GM12873 (cell line): Measurements from ENCODE around the gene SPRING1.

Experiments
- TF ChIP-seq, protein P1 (sequence below): IDR thresholded peaks from 2 replicates; pipeline ENCODE4 v1.5.1; 2012; ENCODE audit warnings: low read depth, mild to moderate bottlenecking, moderate library complexity, low read length, control low read depth; ENCODE audit not compliant: insufficient read depth; ENCODE audit errors: missing control alignments

SPRING1 gene

DNA sequence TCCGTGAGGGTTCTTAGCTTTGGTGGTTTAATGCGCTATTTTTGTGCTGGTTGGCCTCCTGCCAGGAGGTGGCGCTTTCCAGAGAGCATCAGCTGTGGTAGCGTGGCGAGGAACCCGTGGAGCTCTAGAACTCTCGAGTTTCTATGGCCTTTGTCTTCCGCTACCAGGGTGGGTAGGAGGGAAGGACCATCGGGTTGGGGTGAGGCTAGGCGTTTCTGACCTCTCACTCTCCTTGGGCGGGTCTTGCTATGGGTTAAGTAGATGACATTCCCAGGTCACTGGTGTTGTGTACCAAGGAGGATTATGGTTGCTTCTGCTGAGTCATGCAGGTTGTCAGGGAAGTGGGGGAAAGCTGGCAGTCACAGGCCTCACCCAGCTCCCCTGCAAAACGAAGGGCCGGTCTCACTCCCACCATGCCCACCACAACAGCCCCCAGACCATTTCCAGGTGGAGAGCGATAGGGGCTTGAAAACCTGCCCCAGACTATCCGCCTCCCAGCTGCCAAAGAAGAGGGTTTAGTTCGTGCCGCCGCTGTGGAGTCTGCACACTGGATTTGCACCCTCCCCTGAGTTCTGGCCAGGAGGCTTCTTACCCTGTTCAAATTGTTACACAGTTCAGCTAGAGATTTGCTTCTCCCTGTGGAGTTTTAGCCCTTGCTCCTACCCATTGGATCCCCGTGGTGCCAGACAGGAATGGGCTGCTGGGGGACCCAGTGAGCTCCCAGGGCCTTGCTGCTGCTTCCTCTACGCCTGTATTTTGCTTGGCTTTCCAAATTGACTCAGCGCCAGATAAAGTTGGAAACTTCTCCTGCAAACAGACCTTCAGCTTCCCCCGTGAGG, 22.1 kb upstream of the SPRING1 start:
- TF ChIP-seq, protein P1, sequence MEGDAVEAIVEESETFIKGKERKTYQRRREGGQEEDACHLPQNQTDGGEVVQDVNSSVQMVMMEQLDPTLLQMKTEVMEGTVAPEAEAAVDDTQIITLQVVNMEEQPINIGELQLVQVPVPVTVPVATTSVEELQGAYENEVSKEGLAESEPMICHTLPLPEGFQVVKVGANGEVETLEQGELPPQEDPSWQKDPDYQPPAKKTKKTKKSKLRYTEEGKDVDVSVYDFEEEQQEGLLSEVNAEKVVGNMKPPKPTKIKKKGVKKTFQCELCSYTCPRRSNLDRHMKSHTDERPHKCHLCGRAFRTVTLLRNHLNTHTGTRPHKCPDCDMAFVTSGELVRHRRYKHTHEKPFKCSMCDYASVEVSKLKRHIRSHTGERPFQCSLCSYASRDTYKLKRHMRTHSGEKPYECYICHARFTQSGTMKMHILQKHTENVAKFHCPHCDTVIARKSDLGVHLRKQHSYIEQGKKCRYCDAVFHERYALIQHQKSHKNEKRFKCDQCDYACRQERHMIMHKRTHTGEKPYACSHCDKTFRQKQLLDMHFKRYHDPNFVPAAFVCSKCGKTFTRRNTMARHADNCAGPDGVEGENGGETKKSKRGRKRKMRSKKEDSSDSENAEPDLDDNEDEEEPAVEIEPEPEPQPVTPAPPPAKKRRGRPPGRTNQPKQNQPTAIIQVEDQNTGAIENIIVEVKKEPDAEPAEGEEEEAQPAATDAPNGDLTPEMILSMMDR = no peak

DNA sequence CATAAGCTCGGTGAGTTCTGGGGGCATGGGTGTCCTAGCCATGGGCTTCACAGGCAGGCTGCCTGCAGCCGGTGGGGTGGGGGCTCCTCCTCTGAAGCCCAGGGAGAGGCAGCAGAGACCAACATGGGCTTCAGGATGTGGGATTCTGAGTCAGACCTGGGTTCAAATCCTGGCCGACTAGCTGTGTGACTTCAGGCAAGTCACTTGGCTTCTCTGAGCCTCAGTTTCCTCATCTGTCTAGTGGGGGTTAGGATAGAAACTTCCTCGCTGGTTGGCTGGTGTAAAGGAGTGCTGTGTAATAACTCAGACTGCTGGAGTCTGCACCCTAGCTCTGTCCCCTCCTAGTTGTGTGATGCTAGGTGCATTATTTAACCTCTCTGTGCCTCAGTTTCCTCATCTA, 12.4 kb upstream of the SPRING1 start:
- TF ChIP-seq, protein P1 = no peak

DNA sequence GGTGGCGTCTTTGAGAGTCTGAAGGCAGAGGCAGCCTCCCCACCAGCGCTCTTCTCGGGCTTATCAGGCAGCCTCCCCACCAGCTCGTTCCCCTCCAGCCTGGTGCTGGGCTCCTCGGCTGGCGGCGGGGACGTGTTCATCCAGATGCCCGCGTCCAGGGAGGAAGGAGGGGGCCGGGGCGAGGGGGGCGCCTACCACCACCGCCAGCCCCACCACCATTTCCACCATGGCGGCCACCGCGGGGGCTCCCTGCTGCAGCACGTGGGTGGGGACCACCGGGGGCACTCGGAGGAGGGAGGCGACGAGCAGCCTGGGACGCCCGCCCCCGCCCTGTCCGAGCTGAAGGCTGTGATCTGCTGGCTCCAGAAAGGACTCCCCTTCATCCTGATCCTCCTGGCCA, 12.0 kb upstream of the SPRING1 start:
- TF ChIP-seq, protein P1 = no peak

DNA sequence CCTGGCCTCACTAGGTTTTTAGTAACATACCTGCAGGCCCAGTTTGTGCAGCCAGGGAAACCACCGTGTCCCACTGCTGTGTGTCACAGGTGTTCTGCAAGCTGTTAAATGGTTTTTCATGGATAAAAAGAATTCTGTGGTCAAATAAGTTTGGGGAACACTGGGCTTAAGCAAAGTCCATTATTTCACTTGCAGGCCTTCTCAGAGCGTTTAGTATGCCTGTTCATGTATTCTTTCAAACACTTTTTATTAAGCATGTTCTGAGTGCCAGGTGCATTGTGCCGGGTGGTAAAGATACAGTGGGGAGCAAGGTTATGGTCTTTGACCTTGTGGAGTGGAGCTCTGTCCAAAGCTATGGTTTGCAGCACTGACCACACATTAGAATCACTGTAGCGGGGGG, 7.7 kb upstream of the SPRING1 start:
- TF ChIP-seq, protein P1 = no peak

DNA sequence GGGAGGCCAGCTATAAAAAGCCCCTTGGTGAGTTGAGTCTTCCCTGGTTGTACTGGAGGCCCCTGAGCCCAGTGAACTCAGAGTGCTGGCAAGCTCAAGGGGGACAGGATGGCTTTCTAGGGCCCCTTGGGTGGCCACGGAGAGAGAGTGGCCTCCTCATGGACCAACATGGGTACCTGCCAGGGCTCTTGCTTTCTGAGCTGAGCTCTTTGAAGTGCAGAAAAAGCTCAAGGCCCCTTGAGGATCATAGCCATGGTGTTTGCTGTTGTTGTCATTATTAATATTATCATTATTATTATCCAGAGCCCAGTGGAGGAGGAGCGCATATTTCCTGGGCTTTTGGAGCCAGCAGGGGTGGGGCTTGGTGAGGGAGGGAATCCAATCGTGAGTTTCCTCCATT, 6.9 kb upstream of the SPRING1 start:
- TF ChIP-seq, protein P1 = no peak

DNA sequence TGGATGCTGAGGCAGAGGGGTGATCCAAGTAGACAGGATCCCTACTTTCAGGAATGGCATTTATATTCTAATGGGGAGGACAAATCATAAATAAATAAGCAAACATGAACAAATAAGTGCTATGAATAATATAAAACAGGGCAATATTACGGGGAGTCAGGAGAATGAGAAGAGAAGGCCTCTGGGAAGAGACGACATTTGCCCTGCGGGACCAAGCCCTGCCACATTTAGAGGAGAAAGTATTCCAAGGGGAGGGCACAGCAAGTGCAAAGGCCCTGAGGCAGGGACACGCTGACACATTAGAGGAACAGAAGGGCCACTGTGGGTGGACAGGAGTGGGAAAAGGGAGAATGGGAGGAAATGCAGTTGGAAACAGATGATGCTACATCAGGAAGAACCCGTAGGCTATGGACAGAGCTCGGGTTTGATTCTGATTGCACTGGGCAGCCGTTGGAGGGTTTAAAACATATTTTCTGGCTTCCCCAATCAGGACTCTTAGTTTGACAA, 1.6 kb upstream of the SPRING1 start:
- TF ChIP-seq, protein P1 = no peak

DNA sequence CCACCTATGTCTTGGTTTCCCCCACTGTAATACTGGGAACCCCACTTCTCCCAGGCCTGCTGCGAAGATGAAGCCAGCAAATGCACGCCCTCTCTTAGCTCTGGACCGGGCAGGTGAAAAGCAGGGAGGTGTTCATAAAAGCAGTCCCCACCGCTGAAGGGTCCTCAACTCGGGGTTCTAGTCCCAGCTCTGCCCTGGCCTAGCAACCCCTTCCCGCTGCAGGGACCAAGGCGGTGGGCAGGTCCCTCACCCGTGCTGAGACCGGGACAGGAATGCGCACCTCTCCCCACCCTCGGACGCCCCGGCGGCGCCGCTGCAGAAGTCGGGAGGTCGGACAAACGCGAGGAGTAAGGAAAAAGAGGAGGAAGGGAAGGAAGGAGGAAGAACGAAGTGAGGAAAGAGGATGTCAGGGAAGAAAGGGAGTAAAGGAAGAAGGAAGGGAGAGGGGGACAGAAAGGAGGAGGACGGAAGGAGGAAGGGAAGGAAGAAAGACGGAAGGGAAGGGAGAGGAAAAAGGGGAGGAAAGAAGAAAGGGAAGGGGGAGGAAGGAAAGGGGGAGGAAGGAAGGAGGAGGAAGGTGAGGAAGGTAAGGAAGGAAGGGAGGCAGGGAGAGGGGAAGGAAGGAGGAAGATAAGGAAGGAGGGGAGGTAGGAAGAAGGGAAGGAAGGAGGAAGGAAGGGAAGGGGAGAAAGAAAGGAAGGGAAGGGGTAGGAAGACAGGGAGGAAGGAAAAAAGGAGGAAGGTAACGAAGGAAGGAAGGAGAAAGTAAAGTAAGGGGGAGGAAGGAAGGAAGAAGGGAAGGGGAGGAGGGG, 701 bp downstream of the SPRING1 start:
- TF ChIP-seq, protein P1 = no peak
